ENCODE data around the gene SEMA6A.
A peak's percentile ranks its signal among the peaks of the same experiment; 100 is the strongest.

Gene SEMA6A

GRCh38 chr5:116521173-116521872, 53.3 kb downstream of the SEMA6A start:
- peak; percentile 92 for DNase-seq

GRCh38 chr5:116520771-116521170, 53.9 kb downstream of the SEMA6A start:
- peak; percentile 94 for DNase-seq

- peak; percentile 93 for DNase-seq
These were observed 56.2 kb downstream of the SEMA6A start for GRCh38 chr5:116518423-116518822.

- DNase-seq: peak; percentile 68
These were observed 57.1 kb downstream of the SEMA6A start for GRCh38 chr5:116517488-116517887.

- DNase-seq: peak; percentile 50
These were observed 58.6 kb downstream of the SEMA6A start for GRCh38 chr5:116516021-116516420.

- DNase-seq: peak; percentile 55
These were observed 60.1 kb downstream of the SEMA6A start for GRCh38 chr5:116514421-116514970.

GRCh38 chr5:116510517-116510916, 64.1 kb downstream of the SEMA6A start:
- no peak for DNase-seq

- DNase-seq: no peak
These were observed 65.0 kb downstream of the SEMA6A start for GRCh38 chr5:116509483-116510244.

- no peak for DNase-seq
These were observed 65.8 kb downstream of the SEMA6A start for GRCh38 chr5:116508835-116509234.

GRCh38 chr5:116507941-116508655, 66.5 kb downstream of the SEMA6A start:
- DNase-seq: peak; percentile 70

GRCh38 chr5:116507051-116507537, 67.5 kb downstream of the SEMA6A start:
- DNase-seq: peak; percentile 66

GRCh38 chr5:116506488-116506887, 68.1 kb downstream of the SEMA6A start:
- peak; percentile 47 for DNase-seq

GRCh38 chr5:116504593-116505166, 69.9 kb downstream of the SEMA6A start:
- DNase-seq: no peak

- no peak for DNase-seq
These were observed 72.0 kb downstream of the SEMA6A start for GRCh38 chr5:116502616-116503015.

GRCh38 chr5:116502138-116502537, 72.5 kb downstream of the SEMA6A start:
- DNase-seq: peak; percentile 39

- peak; percentile 48 for DNase-seq
These were observed 76.0 kb downstream of the SEMA6A start for GRCh38 chr5:116498503-116499048.

- DNase-seq: peak; percentile 78
These were observed 77.0 kb downstream of the SEMA6A start for GRCh38 chr5:116497631-116498030.

- DNase-seq: peak; percentile 86
These were observed 78.8 kb downstream of the SEMA6A start for GRCh38 chr5:116495786-116496357.

- peak; percentile 95 for DNase-seq
These were observed 79.7 kb downstream of the SEMA6A start for GRCh38 chr5:116494784-116495450.

GRCh38 chr5:116492776-116493175, 81.8 kb downstream of the SEMA6A start:
- no peak for DNase-seq

GRCh38 chr5:116492016-116492623, 82.5 kb downstream of the SEMA6A start:
- no peak for DNase-seq
